ENCODE results near the gene MAP7D3. TPM values are rescaled to one million over a fixed set of nuclear protein-coding genes. Genes with fewer than 3 reads are reported as not detected.
"Not testable (repeated sequence)": the region's sequence is repeated elsewhere in the genome, so short reads cannot be mapped to it uniquely, and the experiment has no call there.

MAP7D3 gene, protein sequence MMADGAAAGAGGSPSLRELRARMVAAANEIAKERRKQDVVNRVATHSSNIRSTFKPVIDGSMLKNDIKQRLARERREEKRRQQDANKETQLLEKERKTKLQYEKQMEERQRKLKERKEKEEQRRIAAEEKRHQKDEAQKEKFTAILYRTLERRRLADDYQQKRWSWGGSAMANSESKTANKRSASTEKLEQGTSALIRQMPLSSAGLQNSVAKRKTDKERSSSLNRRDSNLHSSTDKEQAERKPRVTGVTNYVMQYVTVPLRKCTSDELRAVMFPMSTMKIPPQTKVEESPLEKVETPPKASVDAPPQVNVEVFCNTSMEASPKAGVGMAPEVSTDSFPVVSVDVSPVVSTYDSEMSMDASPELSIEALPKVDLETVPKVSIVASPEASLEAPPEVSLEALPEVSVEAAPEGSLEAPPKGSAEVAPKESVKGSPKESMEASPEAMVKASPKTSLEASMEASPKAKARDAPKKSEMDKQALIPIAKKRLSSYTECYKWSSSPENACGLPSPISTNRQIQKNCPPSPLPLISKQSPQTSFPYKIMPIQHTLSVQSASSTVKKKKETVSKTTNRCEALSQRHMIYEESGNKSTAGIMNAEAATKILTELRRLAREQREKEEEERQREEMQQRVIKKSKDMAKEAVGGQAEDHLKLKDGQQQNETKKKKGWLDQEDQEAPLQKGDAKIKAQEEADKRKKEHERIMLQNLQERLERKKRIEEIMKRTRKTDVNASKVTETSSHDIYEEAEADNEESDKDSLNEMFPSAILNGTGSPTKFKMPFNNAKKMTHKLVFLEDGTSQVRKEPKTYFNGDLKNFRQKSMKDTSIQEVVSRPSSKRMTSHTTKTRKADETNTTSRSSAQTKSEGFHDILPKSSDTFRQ
- total RNA-seq = 15.9 TPM
- 10.8 TPM for polyA plus RNA-seq

GRCh38 chrX:136251041-136251991 lies at the start of gene MAP7D3:
TSS of gene MAP7D3 (minus strand) at chrX:136251400. CDS start at chrX:136251358, 42 bp downstream.
- WGBS = 2% methylated on average over 56 of the region's 73 CpGs
- Histone ChIP-seq H3K27ac (ENCODE audit: low read depth) (no peak within 1 kb of the TSS), H3K4me3 (ENCODE audit: low read depth, low read length) (peak within 1 kb of the TSS; percentile 85), H3K4me1 (ENCODE audit: insufficient read depth) (no peaks in the 10 kb centered on the region), H3K36me3 (ENCODE audit: insufficient read depth) (no peaks in the 10 kb centered on the region)
- no peak for DNase-seq (ENCODE audit: extremely low spot score)

GRCh38 chrX:136300721-136301120 lies 49.5 kb upstream of the MAP7D3 start, which contains the start of gene ADGRG4:
TSS of gene ADGRG4 (plus strand) at chrX:136300963. CDS start at chrX:136308778, 7,815 bp downstream.
- WGBS = 95% methylated on average over 4 of the region's 4 CpGs
- H3K4me3 ChIP-seq (ENCODE audit: low read depth, low read length); H3K4me1 ChIP-seq (ENCODE audit: insufficient read depth); H3K36me3 ChIP-seq (ENCODE audit: insufficient read depth); H3K27ac ChIP-seq (ENCODE audit: low read depth); DNase-seq (ENCODE audit: extremely low spot score): not testable (repeated sequence)

DNA sequence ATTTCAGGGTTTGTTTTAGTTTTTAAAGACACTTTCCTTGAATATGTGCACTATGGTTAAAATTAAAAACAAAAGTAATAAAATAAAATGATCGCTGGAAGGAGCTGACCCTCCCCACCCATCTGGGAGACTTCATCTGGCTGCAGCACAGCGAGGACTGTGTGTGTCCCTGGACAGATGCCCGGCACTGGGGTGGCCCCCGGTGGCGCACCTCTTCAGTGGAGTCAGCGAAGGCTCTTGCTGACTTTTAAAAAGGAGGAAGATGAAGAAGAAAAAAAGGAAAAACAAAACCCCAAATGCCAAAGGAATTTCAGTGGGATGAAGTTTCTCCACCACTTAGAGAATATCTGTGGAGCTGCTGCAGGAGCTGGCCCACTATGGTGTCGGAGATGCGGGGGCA lies 44.2 kb upstream of the MAP7D3 start:
- DNase-seq (ENCODE audit: extremely low spot score) = no peak
- H3K4me1 ChIP-seq (ENCODE audit: insufficient read depth) = no peaks in the 10 kb centered on the region
- no peaks in the 10 kb centered on the region for H3K36me3 ChIP-seq (ENCODE audit: insufficient read depth)
- H3K4me3 ChIP-seq (ENCODE audit: low read depth, low read length) = no peak overlapping the region
- H3K27ac ChIP-seq (ENCODE audit: low read depth) = no peak overlapping the region
- 73% methylated on average over 8 of the region's 8 CpGs for WGBS

GRCh38 chrX:136292656-136293055 lies 41.5 kb upstream of the MAP7D3 start:
- no peak for DNase-seq (ENCODE audit: extremely low spot score)
- no peak overlapping the region for H3K4me3 ChIP-seq (ENCODE audit: low read depth, low read length)
- H3K4me1 ChIP-seq (ENCODE audit: insufficient read depth) = no peaks in the 10 kb centered on the region
- WGBS = 66% methylated on average over 2 of the region's 2 CpGs
- no peaks in the 10 kb centered on the region for H3K36me3 ChIP-seq (ENCODE audit: insufficient read depth)
- H3K27ac ChIP-seq (ENCODE audit: low read depth) = no peak overlapping the region

GRCh38 chrX:136291824-136292223 lies 40.6 kb upstream of the MAP7D3 start:
- H3K36me3 ChIP-seq (ENCODE audit: insufficient read depth) = no peaks in the 10 kb centered on the region
- DNase-seq (ENCODE audit: extremely low spot score) = no peak
- no peaks in the 10 kb centered on the region for H3K4me1 ChIP-seq (ENCODE audit: insufficient read depth)
- H3K27ac ChIP-seq (ENCODE audit: low read depth) = no peak overlapping the region
- H3K4me3 ChIP-seq (ENCODE audit: low read depth, low read length) = no peak overlapping the region
- WGBS = 86% methylated on average over 2 of the region's 2 CpGs

GRCh38 chrX:136286375-136286774 lies 35.2 kb upstream of the MAP7D3 start:
- not testable (repeated sequence) for H3K4me1 ChIP-seq (ENCODE audit: insufficient read depth); DNase-seq (ENCODE audit: extremely low spot score); H3K4me3 ChIP-seq (ENCODE audit: low read depth, low read length); H3K27ac ChIP-seq (ENCODE audit: low read depth); H3K36me3 ChIP-seq (ENCODE audit: insufficient read depth)
- WGBS = 87% methylated on average over 5 of the region's 5 CpGs

GRCh38 chrX:136275553-136275952 lies 24.4 kb upstream of the MAP7D3 start:
- no peak overlapping the region for H3K27ac ChIP-seq (ENCODE audit: low read depth)
- H3K36me3 ChIP-seq (ENCODE audit: insufficient read depth) = no peaks in the 10 kb centered on the region
- DNase-seq (ENCODE audit: extremely low spot score) = no peak
- no peak overlapping the region for H3K4me3 ChIP-seq (ENCODE audit: low read depth, low read length)
- H3K4me1 ChIP-seq (ENCODE audit: insufficient read depth) = no peaks in the 10 kb centered on the region
- WGBS = 48% methylated on average over 4 of the region's 4 CpGs

- Histone ChIP-seq H3K4me1 (ENCODE audit: insufficient read depth) (no peaks in the 10 kb centered on the region), H3K27ac (ENCODE audit: low read depth) (no peak overlapping the region), H3K36me3 (ENCODE audit: insufficient read depth) (no peaks in the 10 kb centered on the region), H3K4me3 (ENCODE audit: low read depth, low read length) (no peak overlapping the region)
- no peak for DNase-seq (ENCODE audit: extremely low spot score)
- WGBS = 76% methylated on average over 1 of the region's 1 CpG
Measured at GRCh38 chrX:136273986-136274385, 22.8 kb upstream of the MAP7D3 start.

DNA sequence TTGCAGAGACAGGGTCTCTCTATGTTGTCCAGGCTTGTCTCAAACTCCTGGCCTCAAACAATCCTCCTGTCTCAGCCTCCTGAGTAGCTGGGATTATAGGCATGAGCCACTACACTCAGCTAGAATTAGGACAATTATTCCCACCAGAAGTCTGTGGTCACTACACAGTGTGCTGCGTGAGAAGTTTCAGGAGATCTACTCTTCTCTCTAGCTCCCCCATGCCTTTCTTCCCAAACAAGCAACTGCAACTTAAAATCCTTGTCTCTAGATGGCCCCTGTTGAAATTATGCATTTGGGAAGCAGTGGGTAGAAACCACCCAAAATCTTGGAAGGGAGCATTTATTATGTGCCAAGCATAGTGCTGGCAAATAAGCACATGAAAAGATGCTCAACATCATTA lies 21.1 kb upstream of the MAP7D3 start:
- Histone ChIP-seq H3K36me3 (ENCODE audit: insufficient read depth) (no peaks in the 10 kb centered on the region), H3K4me3 (ENCODE audit: low read depth, low read length) (no peak overlapping the region), H3K4me1 (ENCODE audit: insufficient read depth) (no peaks in the 10 kb centered on the region), H3K27ac (ENCODE audit: low read depth) (no peak overlapping the region)
- 12% methylated on average over 1 of the region's 1 CpG for WGBS
- DNase-seq (ENCODE audit: extremely low spot score) = no peak

DNA sequence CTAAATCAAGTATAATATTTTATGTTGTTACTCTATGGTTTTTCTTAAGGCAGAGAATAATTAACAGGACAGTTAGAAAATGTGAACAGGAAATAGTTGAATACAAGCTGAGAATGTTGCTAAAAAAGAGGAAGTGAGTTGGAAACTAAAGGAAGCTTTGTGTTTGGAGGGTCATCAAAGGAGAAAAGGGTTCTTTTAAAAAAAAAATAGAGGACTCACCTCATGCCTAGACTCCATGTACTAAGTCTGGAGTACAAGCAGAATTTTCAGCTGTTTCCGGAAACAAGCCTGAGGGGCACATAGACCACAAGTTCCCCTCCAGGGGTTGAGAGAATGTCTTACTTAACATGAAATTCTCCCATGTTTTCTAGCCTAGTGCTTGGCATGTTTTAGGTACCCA lies 20.1 kb upstream of the MAP7D3 start:
- Histone ChIP-seq H3K4me1 (ENCODE audit: insufficient read depth) (no peaks in the 10 kb centered on the region), H3K4me3 (ENCODE audit: low read depth, low read length) (no peak overlapping the region), H3K36me3 (ENCODE audit: insufficient read depth) (no peaks in the 10 kb centered on the region), H3K27ac (ENCODE audit: low read depth) (no peak overlapping the region)
- DNase-seq (ENCODE audit: extremely low spot score) = no peak
- WGBS = 72% methylated on average over 1 of the region's 1 CpG

DNA sequence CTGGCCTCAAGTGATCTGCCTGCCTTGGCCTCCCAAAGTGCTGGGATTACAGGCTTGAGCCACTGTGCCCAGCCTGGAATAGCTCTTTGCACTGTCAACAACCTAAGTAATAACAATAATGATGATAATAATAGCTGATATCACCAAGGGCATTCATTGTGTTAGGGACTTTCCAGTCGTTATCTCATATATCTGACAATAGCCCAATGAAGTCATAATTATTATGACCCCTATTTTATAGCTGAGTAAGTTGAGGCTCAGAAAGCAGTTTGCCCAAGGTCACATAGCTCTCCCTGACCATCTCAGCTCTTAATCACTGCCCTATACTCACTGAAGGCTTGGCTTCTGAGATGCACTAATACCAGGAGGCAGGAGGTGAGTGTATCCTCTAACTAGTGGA lies 18.7 kb upstream of the MAP7D3 start:
- H3K4me3 ChIP-seq (ENCODE audit: low read depth, low read length) = no peak overlapping the region
- H3K4me1 ChIP-seq (ENCODE audit: insufficient read depth) = no peaks in the 10 kb centered on the region
- DNase-seq (ENCODE audit: extremely low spot score) = no peak
- no peak overlapping the region for H3K27ac ChIP-seq (ENCODE audit: low read depth)
- 79% methylated on average over 1 of the region's 1 CpG for WGBS
- no peaks in the 10 kb centered on the region for H3K36me3 ChIP-seq (ENCODE audit: insufficient read depth)

GRCh38 chrX:136268051-136269048 lies 17.1 kb upstream of the MAP7D3 start:
- Histone ChIP-seq H3K4me1 (ENCODE audit: insufficient read depth) (no peaks in the 10 kb centered on the region), H3K27ac (ENCODE audit: low read depth) (no peak overlapping the region), H3K36me3 (ENCODE audit: insufficient read depth) (no peaks in the 10 kb centered on the region), H3K4me3 (ENCODE audit: low read depth, low read length) (no peak overlapping the region)
- 55% methylated on average over 5 of the region's 5 CpGs for WGBS
- DNase-seq (ENCODE audit: extremely low spot score) = no peak

Measured in urinary bladder (tissue), 4 donors.